Panc1 (cell line): ENCODE measurements around the gene PRXL2C. TPM values are rescaled to one million over a fixed set of nuclear protein-coding genes. Genes with fewer than 3 reads are reported as not detected.

Experiments used
- ATAC-seq: fragments of 200-7000 bp; cut with Tn5 transposase; 2 replicates; pipeline ENCODE4 v1.9.1; 2020; ENCODE audit warnings: mild to moderate bottlenecking, moderate library complexity
- BruUV-seq: library from RNA; stranded (reverse); fragments of 400-500 nt; replicated peaks from 2 replicates; lab custom pipeline; 2021; lab: Mats Ljungman, UMichigan
- CTCF ChIA-PET: fragments of 300-600 bp; sonication (Branson Sonifier 250); formaldehyde crosslinking; loops from one replicate; lab custom pipeline; 2022; ENCODE audit warnings: antibody characterized with exemption; lab: Charles Lee
- POLR2A ChIA-PET: fragments of 300-600 bp; sonication (Branson Sonifier 250); formaldehyde crosslinking; loops from one replicate; lab custom pipeline; 2022; ENCODE audit warnings: antibody characterized with exemption; lab: Charles Lee
- DNase-seq: peaks from one replicate; pipeline ENCODE4 v3.0.0-alpha.2; 2010; ENCODE audit warnings: low read depth, low spot score
- H3K27ac ChIP-seq: 2 replicates; pipeline ENCODE4 v1.5.1; 2011; ENCODE audit warnings: mild to moderate bottlenecking, low read length, inconsistent platforms
- H3K27me3 ChIP-seq: fragments of 200-500 bp; sonication (Bioruptor generic); 2 replicates; pipeline ENCODE4 v1.6.0; 2014; ENCODE audit warnings: low read length, inconsistent platforms; ENCODE audit not compliant: control insufficient read depth, insufficient read depth
- H3K36me3 ChIP-seq: fragments of 200-500 bp; sonication (Bioruptor generic); 2 replicates; pipeline ENCODE4 v1.5.1; 2014; ENCODE audit warnings: inconsistent platforms, mild to moderate bottlenecking, low read length, moderate library complexity; ENCODE audit not compliant: control insufficient read depth, insufficient read depth
- H3K4me1 ChIP-seq: 2 replicates; pipeline ENCODE4 v1.5.1; 2011; ENCODE audit warnings: inconsistent platforms, mild to moderate bottlenecking, low read length, moderate library complexity; ENCODE audit not compliant: control insufficient read depth, insufficient read depth
- H3K4me3 ChIP-seq, 2 experiments: 2 replicates each; pipeline ENCODE4 v1.5.1; 2011 to 2012; ENCODE audit warnings: low read depth in 2 of 2, low read length in 2 of 2, mild to moderate bottlenecking in 2 of 2, inconsistent platforms in 1 of 2, moderate library complexity in 1 of 2
- H3K9me3 ChIP-seq: fragments of 200-500 bp; sonication (Bioruptor generic); 2 replicates; pipeline ENCODE4 v1.5.1; 2014; ENCODE audit warnings: low read depth, mild to moderate bottlenecking, inconsistent platforms, low read length, moderate library complexity; ENCODE audit not compliant: control insufficient read depth, insufficient read depth
- POLR2AphosphoS5 ChIP-seq: IDR thresholded peaks from 2 replicates; pipeline ENCODE4 v1.6.1; 2012; ENCODE audit warnings: mild to moderate bottlenecking, low read depth, low read length, moderate library complexity
- SIN3A ChIP-seq: IDR thresholded peaks from 2 replicates; pipeline ENCODE4 v1.6.1; 2012; ENCODE audit warnings: low read depth, mild to moderate bottlenecking, low read length, moderate library complexity, borderline replicate concordance; ENCODE audit not compliant: insufficient read depth
- TCF7L2 ChIP-seq: IDR thresholded peaks from 2 replicates; pipeline ENCODE4 v1.6.1; 2011; ENCODE audit warnings: mild to moderate bottlenecking, low read depth, low read length, inconsistent platforms
- in situ Hi-C: cut with HindIII; loops from 2 replicates; pipeline ENCODE4 v1.10.0; 2016; ENCODE audit warnings: low sequenced_read_pairs, low pct_unique_long_range_greater_than_20kb
- intact Hi-C: fragments of 100-400 bp; cut with micrococcal nuclease; formaldehyde crosslinking; loops from one replicate; pipeline ENCODE4 v1.10.0; 2022; ENCODE audit not compliant: unreplicated experiment
- total RNA-seq: library from RNA; stranded (reverse); gene quantifications from one replicate; pipeline ENCODE4 v1.2.1, GENCODE V29; 2021; ENCODE audit not compliant: unreplicated experiment
- TF ChIP-seq, protein P1 (sequence below), 2 experiments: IDR thresholded peaks; 2 replicates each; pipeline ENCODE4 v1.6.1; 2011 to 2012; ENCODE audit warnings: low read depth in 2 of 2, control low read depth in 1 of 2, low read length in 1 of 2, mild to moderate bottlenecking in 1 of 2, moderate library complexity in 1 of 2; ENCODE audit not compliant: insufficient read depth in 1 of 2
- TF ChIP-seq, protein P2 (sequence below): fragments of 450-650 bp; IDR thresholded peaks from 2 replicates; pipeline ENCODE4 v1.5.1; 2017; ENCODE audit warnings: mild to moderate bottlenecking

Gene PRXL2C
- total RNA-seq, 1 experiment from 2014 or later: 14.0 TPM

DNA sequence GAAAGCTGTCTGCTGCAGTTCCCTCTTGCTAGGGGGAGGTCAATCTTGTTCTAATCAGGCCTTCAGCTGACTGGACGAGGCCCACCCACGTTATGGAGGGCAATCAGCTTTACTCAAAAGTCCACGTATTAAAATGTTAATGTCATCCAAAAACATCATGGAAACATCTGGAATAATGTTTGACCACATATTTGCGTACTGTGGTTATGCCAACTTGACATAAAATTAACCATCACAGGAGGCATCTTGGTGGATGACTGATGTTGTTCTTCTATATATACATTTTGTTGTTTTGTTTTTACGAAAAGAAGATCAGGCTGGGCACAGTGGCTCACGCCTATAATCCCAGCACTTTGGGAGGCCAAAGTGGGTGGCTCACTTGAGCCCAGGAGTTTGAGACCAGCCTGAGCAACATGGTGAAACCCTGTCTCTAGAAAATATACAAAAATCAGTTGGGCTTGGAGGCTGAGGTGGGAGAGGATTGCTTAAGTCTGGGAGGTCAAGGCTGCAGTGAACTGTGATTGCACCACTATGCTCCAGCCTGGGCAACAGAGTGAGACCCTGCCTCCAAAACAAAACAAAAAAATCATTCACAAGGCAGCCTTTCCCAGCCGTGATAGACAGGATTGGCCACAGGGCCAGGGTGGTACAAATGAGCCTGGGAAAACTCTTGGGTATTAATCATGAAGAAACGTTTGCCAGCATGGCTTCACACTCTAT lies 33.8 kb upstream of the PRXL2C start:
- H3K4me1 ChIP-seq: no peaks in the 10 kb centered on the region
- POLR2A ChIA-PET: no interaction called here
- H3K27ac ChIP-seq: no peak overlapping the region
- H3K4me3 ChIP-seq: no peak overlapping the region
- intact Hi-C loops: no loop called here
- in situ Hi-C loops: no loop called here
- no peaks in the 10 kb centered on the region; the same call in 1 of the 2 replicates for H3K9me3 ChIP-seq
- CTCF ChIA-PET: no interaction called here
- H3K36me3 ChIP-seq: no peaks in the 10 kb centered on the region
- BruUV-seq: no TSS peak
- ATAC-seq: no peak
- no peak for TF ChIP-seq TCF7L2
- TF ChIP-seq SIN3A: no peak
- TF ChIP-seq, protein P1, sequence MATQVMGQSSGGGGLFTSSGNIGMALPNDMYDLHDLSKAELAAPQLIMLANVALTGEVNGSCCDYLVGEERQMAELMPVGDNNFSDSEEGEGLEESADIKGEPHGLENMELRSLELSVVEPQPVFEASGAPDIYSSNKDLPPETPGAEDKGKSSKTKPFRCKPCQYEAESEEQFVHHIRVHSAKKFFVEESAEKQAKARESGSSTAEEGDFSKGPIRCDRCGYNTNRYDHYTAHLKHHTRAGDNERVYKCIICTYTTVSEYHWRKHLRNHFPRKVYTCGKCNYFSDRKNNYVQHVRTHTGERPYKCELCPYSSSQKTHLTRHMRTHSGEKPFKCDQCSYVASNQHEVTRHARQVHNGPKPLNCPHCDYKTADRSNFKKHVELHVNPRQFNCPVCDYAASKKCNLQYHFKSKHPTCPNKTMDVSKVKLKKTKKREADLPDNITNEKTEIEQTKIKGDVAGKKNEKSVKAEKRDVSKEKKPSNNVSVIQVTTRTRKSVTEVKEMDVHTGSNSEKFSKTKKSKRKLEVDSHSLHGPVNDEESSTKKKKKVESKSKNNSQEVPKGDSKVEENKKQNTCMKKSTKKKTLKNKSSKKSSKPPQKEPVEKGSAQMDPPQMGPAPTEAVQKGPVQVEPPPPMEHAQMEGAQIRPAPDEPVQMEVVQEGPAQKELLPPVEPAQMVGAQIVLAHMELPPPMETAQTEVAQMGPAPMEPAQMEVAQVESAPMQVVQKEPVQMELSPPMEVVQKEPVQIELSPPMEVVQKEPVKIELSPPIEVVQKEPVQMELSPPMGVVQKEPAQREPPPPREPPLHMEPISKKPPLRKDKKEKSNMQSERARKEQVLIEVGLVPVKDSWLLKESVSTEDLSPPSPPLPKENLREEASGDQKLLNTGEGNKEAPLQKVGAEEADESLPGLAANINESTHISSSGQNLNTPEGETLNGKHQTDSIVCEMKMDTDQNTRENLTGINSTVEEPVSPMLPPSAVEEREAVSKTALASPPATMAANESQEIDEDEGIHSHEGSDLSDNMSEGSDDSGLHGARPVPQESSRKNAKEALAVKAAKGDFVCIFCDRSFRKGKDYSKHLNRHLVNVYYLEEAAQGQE (IDR thresholded peaks at IDR 0.05; ENCODE audit: insufficient read depth in 1 of 2, low read depth in 2 of 2, low read length in 1 of 2): no peak
- TF ChIP-seq, protein P2, sequence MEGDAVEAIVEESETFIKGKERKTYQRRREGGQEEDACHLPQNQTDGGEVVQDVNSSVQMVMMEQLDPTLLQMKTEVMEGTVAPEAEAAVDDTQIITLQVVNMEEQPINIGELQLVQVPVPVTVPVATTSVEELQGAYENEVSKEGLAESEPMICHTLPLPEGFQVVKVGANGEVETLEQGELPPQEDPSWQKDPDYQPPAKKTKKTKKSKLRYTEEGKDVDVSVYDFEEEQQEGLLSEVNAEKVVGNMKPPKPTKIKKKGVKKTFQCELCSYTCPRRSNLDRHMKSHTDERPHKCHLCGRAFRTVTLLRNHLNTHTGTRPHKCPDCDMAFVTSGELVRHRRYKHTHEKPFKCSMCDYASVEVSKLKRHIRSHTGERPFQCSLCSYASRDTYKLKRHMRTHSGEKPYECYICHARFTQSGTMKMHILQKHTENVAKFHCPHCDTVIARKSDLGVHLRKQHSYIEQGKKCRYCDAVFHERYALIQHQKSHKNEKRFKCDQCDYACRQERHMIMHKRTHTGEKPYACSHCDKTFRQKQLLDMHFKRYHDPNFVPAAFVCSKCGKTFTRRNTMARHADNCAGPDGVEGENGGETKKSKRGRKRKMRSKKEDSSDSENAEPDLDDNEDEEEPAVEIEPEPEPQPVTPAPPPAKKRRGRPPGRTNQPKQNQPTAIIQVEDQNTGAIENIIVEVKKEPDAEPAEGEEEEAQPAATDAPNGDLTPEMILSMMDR: no peak
- no peak for TF ChIP-seq POLR2AphosphoS5
- no peak for DNase-seq
- no peaks in the 10 kb centered on the region for H3K27me3 ChIP-seq

DNA sequence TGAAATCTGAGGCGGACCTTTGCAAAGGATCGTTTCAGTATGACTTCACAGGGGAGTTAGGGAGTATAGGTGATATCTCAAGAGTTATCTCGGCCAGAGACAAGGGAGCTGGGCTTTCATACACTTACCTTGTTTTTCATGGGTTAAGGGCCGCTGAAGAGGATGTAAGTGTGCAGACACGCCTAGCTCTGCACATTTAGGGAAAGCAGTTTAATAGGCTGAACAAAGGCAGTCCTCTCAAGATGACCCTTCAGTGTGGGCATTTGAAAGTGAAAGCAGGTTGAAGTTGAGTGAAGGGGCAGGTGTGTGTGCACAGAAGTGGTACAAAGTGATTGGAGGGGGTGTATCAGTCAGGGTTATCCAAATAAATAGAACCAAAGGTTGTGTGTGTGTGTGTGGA lies 33.1 kb upstream of the PRXL2C start:
- TF ChIP-seq, protein P1 (IDR thresholded peaks at IDR 0.05; ENCODE audit: insufficient read depth in 1 of 2, low read depth in 2 of 2, low read length in 1 of 2): no peak
- TF ChIP-seq SIN3A: no peak
- TF ChIP-seq TCF7L2: no peak
- TF ChIP-seq, protein P2: no peak
- TF ChIP-seq POLR2AphosphoS5: no peak
- POLR2A ChIA-PET: no interaction called here
- intact Hi-C loops: no loop called here
- no TSS peak for BruUV-seq
- Histone ChIP-seq H3K9me3 (no peaks in the 10 kb centered on the region; the same call in 1 of the 2 replicates), H3K36me3 (no peaks in the 10 kb centered on the region), H3K4me3 (no peak overlapping the region), H3K27me3 (no peaks in the 10 kb centered on the region), H3K4me1 (no peaks in the 10 kb centered on the region), H3K27ac (no peak overlapping the region)
- DNase-seq (no peak), ATAC-seq (no peak)
- CTCF ChIA-PET: no interaction called here
- in situ Hi-C loops: no loop called here
